ENCODE data around the gene DDX27.

GRCh38 chr20:49288784-49289696 is 69.8 kb downstream of the DDX27 start:
- TF ChIP-seq, protein P1, sequence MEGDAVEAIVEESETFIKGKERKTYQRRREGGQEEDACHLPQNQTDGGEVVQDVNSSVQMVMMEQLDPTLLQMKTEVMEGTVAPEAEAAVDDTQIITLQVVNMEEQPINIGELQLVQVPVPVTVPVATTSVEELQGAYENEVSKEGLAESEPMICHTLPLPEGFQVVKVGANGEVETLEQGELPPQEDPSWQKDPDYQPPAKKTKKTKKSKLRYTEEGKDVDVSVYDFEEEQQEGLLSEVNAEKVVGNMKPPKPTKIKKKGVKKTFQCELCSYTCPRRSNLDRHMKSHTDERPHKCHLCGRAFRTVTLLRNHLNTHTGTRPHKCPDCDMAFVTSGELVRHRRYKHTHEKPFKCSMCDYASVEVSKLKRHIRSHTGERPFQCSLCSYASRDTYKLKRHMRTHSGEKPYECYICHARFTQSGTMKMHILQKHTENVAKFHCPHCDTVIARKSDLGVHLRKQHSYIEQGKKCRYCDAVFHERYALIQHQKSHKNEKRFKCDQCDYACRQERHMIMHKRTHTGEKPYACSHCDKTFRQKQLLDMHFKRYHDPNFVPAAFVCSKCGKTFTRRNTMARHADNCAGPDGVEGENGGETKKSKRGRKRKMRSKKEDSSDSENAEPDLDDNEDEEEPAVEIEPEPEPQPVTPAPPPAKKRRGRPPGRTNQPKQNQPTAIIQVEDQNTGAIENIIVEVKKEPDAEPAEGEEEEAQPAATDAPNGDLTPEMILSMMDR (IDR thresholded peaks at IDR 0.05; ENCODE audit: low read depth, low read length, poor library complexity, severe bottlenecking): no peak
- no peak for TF ChIP-seq EZH2phosphoT487 (IDR thresholded peaks at IDR 0.05; ENCODE audit: borderline replicate concordance, low read length)

All from DOHH2 (cell line).